Endothelial cell (in vitro differentiated cells): ENCODE data around the gene FRMD1. TPM values are rescaled to one million over a fixed set of nuclear protein-coding genes. Genes with fewer than 3 reads are reported as not detected.

ENCODE experiments used
- DNase-seq: peaks from one replicate; pipeline ENCODE4 v3.0.0; 2021; ENCODE audit warnings: low spot score
- H3K27ac Mint-ChIP-seq: one replicate; pipeline ENCODE4 v1.8.0; 2021; ENCODE audit warnings: mixed read lengths, inconsistent platforms; ENCODE audit not compliant: unreplicated experiment
- H3K27me3 Mint-ChIP-seq: one replicate; pipeline ENCODE4 v1.8.0; 2021; ENCODE audit warnings: mild to moderate bottlenecking, moderate library complexity, mixed read lengths, inconsistent platforms; ENCODE audit not compliant: unreplicated experiment
- H3K36me3 Mint-ChIP-seq: one replicate; pipeline ENCODE4 v1.8.0; 2021; ENCODE audit warnings: mild to moderate bottlenecking, low read depth, mixed read lengths, inconsistent platforms; ENCODE audit not compliant: unreplicated experiment
- H3K4me1 Mint-ChIP-seq: one replicate; pipeline ENCODE4 v1.8.0; 2021; ENCODE audit warnings: mild to moderate bottlenecking, mixed read lengths, inconsistent platforms; ENCODE audit not compliant: unreplicated experiment
- H3K4me3 Mint-ChIP-seq: one replicate; pipeline ENCODE4 v1.8.0; 2021; ENCODE audit warnings: mild to moderate bottlenecking, mixed read lengths, inconsistent platforms; ENCODE audit not compliant: unreplicated experiment
- H3K9me3 Mint-ChIP-seq: one replicate; pipeline ENCODE4 v1.8.0; 2021; ENCODE audit warnings: mixed read lengths, inconsistent platforms; ENCODE audit not compliant: unreplicated experiment
- total RNA-seq: library from RNA; stranded (reverse); fragmentation: NEBNext Ultra II Directional; extraction: Animal tissue kit (Norgen Biotek cat#: 25700); gene quantifications from one replicate; pipeline ENCODE4 v1.2.1, GENCODE V29; 2021; ENCODE audit not compliant: unreplicated experiment
- TF ChIP-seq, protein P1 (sequence below): fragments of 200-600 bp; sonication (generic); IDR thresholded peaks from one replicate; pipeline ENCODE4 v1.5.0; 2021; ENCODE audit warnings: antibody characterized with exemption; ENCODE audit not compliant: unreplicated experiment

Gene FRMD1
- total RNA-seq, 1 donor from 2014 or later: 0.05 TPM

DNA sequence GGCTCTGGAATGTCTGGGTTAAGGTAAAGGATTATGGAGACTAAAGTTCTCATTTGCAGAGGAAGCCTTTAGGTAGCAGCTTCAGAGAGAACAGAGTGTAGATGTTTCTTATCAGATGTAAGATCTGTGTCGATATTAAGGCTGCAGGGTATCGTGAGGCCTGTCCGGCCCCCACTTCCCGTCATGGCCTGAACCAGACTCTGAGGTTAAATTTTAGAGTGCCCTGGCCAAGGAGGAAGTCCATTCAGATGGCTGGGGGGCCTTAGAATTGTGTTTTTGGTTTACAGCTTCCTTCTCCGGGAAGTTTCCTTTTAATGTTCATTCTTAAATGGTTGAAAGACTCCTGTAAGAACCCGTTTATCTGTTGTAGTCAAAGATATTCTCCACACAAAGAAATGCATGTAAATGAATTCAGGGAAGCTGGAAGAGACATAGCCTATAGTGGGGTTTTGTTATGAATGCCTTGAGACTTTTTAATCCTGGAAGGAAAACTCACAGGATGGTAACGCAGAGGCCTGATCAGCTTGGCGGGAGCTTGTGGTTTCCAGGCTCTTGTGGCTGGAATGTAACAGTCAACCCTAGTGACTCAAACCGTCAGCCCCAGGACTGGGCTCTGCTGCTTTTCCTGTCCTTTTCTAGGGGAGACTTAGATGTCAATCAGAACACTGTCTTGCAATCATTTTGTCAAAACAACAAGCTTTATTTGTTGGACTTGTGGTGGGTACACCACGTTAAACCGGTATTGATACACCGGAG lies 46.8 kb downstream of the FRMD1 start:
- peaks cover 10% of the 10 kb centered on the region for H3K9me3 Mint-ChIP-seq
- no peak for DNase-seq
- H3K4me1 Mint-ChIP-seq: peaks cover 23% of the 10 kb centered on the region
- H3K27ac Mint-ChIP-seq: peak overlapping the region; percentile 77
- TF ChIP-seq, protein P1, sequence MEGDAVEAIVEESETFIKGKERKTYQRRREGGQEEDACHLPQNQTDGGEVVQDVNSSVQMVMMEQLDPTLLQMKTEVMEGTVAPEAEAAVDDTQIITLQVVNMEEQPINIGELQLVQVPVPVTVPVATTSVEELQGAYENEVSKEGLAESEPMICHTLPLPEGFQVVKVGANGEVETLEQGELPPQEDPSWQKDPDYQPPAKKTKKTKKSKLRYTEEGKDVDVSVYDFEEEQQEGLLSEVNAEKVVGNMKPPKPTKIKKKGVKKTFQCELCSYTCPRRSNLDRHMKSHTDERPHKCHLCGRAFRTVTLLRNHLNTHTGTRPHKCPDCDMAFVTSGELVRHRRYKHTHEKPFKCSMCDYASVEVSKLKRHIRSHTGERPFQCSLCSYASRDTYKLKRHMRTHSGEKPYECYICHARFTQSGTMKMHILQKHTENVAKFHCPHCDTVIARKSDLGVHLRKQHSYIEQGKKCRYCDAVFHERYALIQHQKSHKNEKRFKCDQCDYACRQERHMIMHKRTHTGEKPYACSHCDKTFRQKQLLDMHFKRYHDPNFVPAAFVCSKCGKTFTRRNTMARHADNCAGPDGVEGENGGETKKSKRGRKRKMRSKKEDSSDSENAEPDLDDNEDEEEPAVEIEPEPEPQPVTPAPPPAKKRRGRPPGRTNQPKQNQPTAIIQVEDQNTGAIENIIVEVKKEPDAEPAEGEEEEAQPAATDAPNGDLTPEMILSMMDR: no peak
- no peak overlapping the region for H3K4me3 Mint-ChIP-seq
- peaks cover 6% of the 10 kb centered on the region for H3K36me3 Mint-ChIP-seq
- peaks cover 5% of the 10 kb centered on the region for H3K27me3 Mint-ChIP-seq

DNA sequence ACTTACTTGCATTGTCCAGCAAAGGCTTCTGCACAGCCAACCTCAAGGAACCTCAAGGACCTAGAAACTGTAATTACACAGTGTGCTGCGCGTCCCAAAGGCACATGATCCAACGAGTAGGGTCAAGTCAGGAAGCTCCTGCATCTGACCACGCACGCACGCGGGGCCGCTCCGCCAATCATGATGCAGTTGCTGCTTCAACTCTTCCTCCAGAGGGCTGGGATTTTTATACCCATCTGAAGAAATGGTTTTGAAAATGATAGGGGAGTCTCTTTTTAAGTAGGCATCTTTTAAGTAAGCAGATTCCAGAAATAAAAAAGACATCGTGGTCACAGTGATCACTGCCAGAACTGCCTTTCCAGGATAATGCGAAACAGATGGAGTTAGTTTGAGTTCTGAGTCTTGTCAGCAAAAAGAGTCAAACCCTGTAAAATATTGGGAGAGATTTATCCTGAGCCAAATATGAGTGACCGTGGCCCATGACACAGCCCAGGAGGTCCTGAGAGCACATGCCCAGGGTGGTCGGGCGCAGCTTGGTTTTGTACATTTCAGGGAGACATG lies 47.5 kb downstream of the FRMD1 start:
- TF ChIP-seq, protein P1: no peak
- peaks cover 5% of the 10 kb centered on the region for H3K27me3 Mint-ChIP-seq
- peaks cover 23% of the 10 kb centered on the region for H3K4me1 Mint-ChIP-seq
- H3K9me3 Mint-ChIP-seq: peaks cover 7% of the 10 kb centered on the region
- no peak for DNase-seq
- no peak overlapping the region for H3K4me3 Mint-ChIP-seq
- H3K27ac Mint-ChIP-seq: peak overlapping the region; percentile 77
- H3K36me3 Mint-ChIP-seq: peaks cover 4% of the 10 kb centered on the region

DNA sequence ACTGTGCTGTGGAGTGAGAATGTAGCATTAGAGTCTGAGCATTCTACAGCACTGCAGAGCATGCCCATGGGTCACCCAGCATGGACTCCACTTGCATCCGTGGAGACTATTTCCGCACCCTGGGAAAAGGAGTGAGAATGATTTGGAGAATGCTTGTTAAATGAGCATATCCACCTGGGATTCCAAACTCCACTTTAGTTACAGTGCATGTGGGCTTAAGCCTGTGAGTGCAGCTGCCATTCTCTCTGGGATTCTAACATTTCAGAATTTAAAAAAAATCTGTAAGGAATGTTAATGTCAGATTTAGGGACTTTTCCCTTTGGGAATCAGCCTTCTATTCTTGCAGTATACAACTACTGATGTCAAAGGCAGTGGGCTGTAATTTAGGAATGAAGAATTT lies 48.1 kb downstream of the FRMD1 start:
- H3K36me3 Mint-ChIP-seq: peaks cover under 1% of the 10 kb centered on the region
- TF ChIP-seq, protein P1: no peak
- no peak overlapping the region for H3K27ac Mint-ChIP-seq
- DNase-seq: no peak
- H3K4me3 Mint-ChIP-seq: no peak overlapping the region
- peaks cover 20% of the 10 kb centered on the region for H3K4me1 Mint-ChIP-seq
- H3K9me3 Mint-ChIP-seq: peaks cover 2% of the 10 kb centered on the region
- peaks cover 5% of the 10 kb centered on the region for H3K27me3 Mint-ChIP-seq

DNA sequence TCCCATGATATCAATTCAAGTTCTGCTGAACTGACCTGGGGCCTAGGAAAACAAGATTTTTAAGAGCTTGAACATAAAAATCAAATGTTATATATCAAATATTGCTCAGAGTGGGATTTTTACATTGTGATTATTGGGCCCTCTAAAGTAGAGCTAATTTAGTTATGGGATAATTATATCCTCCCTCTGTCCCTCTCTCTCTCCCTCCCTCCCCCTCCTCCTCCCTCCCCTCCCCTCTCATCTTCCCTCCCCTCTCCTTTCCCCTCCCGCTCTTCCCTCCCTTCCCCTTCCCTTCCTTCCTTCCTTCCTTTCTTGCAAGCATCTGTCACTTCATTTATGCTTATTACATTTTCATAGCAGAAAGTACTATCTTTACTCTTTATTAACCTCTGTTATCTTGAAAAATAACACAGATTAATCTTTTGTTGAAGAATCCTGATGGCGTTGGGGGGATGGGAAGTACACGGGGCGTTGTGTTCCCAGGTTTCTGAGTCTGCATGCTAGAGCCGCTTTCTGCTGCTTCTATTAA lies 48.7 kb downstream of the FRMD1 start:
- peaks cover 17% of the 10 kb centered on the region for H3K4me1 Mint-ChIP-seq
- H3K9me3 Mint-ChIP-seq: no peaks in the 10 kb centered on the region
- DNase-seq: no peak
- no peaks in the 10 kb centered on the region for H3K36me3 Mint-ChIP-seq
- TF ChIP-seq, protein P1: no peak
- no peak overlapping the region for H3K27ac Mint-ChIP-seq
- peaks cover 5% of the 10 kb centered on the region for H3K27me3 Mint-ChIP-seq
- H3K4me3 Mint-ChIP-seq: no peak overlapping the region
